Effector CD8-positive, alpha-beta T cell (primary cell): ENCODE measurements around the gene DMWD.

Experiments used
- DNase-seq: peaks from one replicate; lab custom pipeline; 2025; lab: John Stamatoyannopoulos, UW

The DMWD gene

GRCh38 chr19:45785781-45786532 is 6.7 kb downstream of the DMWD start:
- DNase-seq: no peak

GRCh38 chr19:45785097-45785496 is 7.5 kb downstream of the DMWD start:
- no peak for DNase-seq

- DNase-seq: no peak
Observed at GRCh38 chr19:45784096-45784495, 8.5 kb downstream of the DMWD start.

GRCh38 chr19:45782820-45783785 is 9.5 kb downstream of the DMWD start:
- no peak for DNase-seq

GRCh38 chr19:45782162-45782691 is 10.4 kb downstream of the DMWD start, which contains the start of gene DMPK:
TSS of gene DMPK (minus strand) at chr19:45782490. CDS start at chr19:45782352, 138 bp downstream.
- DNase-seq: no peak

GRCh38 chr19:45781214-45782161 is 11.2 kb downstream of the DMWD start:
- DNase-seq: no peak

- DNase-seq: no peak
Observed at GRCh38 chr19:45780448-45781213, 12.0 kb downstream of the DMWD start.

- no peak for DNase-seq
Observed at GRCh38 chr19:45780146-45780447, 12.5 kb downstream of the DMWD start.

GRCh38 chr19:45779231-45780145 is 13.2 kb downstream of the DMWD start:
- DNase-seq: peak; percentile 76

- DNase-seq: no peak
Observed at GRCh38 chr19:45778010-45778661, 14.5 kb downstream of the DMWD start.

GRCh38 chr19:45777395-45777961 is 15.2 kb downstream of the DMWD start:
- no peak for DNase-seq

- DNase-seq: no peak
Observed at GRCh38 chr19:45774765-45775164, 17.9 kb downstream of the DMWD start.

GRCh38 chr19:45773384-45773783 is 19.3 kb downstream of the DMWD start:
- no peak for DNase-seq

GRCh38 chr19:45772912-45773311 is 19.7 kb downstream of the DMWD start:
- DNase-seq: no peak

- DNase-seq: no peak
Observed at GRCh38 chr19:45772130-45772840, 20.4 kb downstream of the DMWD start.

- no peak for DNase-seq
Observed at GRCh38 chr19:45771311-45771933, 21.2 kb downstream of the DMWD start.

- DNase-seq: peak; percentile 87
Observed at GRCh38 chr19:45770192-45771101, 22.2 kb downstream of the DMWD start.
